Suprapubic skin (tissue), 4 donors: ENCODE measurements around the gene TEX261. TPM values are rescaled to one million over a fixed set of nuclear protein-coding genes. Genes with fewer than 3 reads are reported as not detected.
A peak's percentile ranks its signal among the peaks of the same experiment; 100 is the strongest.

ENCODE experiments used
- DNase-seq, 2 donors: peaks; one replicate each; pipeline ENCODE4 v3.0.0-alpha.2; 2019; ENCODE audit warnings: low spot score in 2 of 2
- H3K27ac ChIP-seq: fragments of 200-600 bp; sonication (generic); one replicate; pipeline ENCODE4 v1.5.1; 2019
- H3K27me3 ChIP-seq: fragments of 200-600 bp; sonication (generic); one replicate; pipeline ENCODE4 v1.5.1; 2019
- H3K36me3 ChIP-seq: fragments of 200-600 bp; sonication (generic); one replicate; pipeline ENCODE4 v1.5.1; 2019
- H3K4me1 ChIP-seq: fragments of 200-600 bp; sonication (generic); one replicate; pipeline ENCODE4 v1.5.1; 2019
- H3K4me3 ChIP-seq: fragments of 200-600 bp; sonication (generic); one replicate; pipeline ENCODE4 v1.5.1; 2019; ENCODE audit warnings: mild to moderate bottlenecking
- H3K9me3 ChIP-seq: fragments of 200-600 bp; sonication (generic); one replicate; pipeline ENCODE4 v1.5.1; 2019
- EP300 ChIP-seq: sonication (generic); formaldehyde crosslinking; IDR thresholded peaks from one replicate; pipeline ENCODE4 v1.6.1; 2017; ENCODE audit warnings: antibody characterized with exemption
- POLR2A ChIP-seq, 2 donors: fragments of 450-650 bp; IDR thresholded peaks; one replicate each; pipeline ENCODE4 v1.6.1; 2017; ENCODE audit warnings: antibody characterized with exemption in 2 of 2, mild to moderate bottlenecking in 2 of 2, moderate library complexity in 2 of 2
- POLR2AphosphoS5 ChIP-seq, 3 donors: sonication (generic); formaldehyde crosslinking; IDR thresholded peaks; one replicate each; pipeline ENCODE4 v1.6.1; 2017; ENCODE audit warnings: antibody characterized with exemption in 3 of 3
- WGBS: methylation state at CpG from one replicate; pipeline ENCODE4 v1.1.5; 2018; 5-methylcytosine and 5-hydroxymethylcytosine counted together
- total RNA-seq, 4 donors: library from RNA; depleted of rRNA; stranded (reverse); fragments of >200 nt; gene quantifications; one replicate each; pipeline ENCODE4 v1.1.0, GENCODE V29; 2016
- TF ChIP-seq, protein P1 (sequence below), 2 donors: fragments of 200-600 bp in 1 of 2; fragments of 450-650 bp in 1 of 2; sonication (generic) in 1 of 2; IDR thresholded peaks; one replicate each; pipeline ENCODE4 v1.5.1; 2016 to 2019; ENCODE audit warnings: antibody characterized with exemption in 2 of 2, mild to moderate bottlenecking in 1 of 2, moderate library complexity in 1 of 2

TEX261 gene
- total RNA-seq, 4 donors from 2014 or later, result 19.7 to 31.0 (median 26.8) TPM

- 85% methylated on average over 3 of the region's 4 CpGs for WGBS
- DNase-seq, result no peak
- TF ChIP-seq, protein P1, sequence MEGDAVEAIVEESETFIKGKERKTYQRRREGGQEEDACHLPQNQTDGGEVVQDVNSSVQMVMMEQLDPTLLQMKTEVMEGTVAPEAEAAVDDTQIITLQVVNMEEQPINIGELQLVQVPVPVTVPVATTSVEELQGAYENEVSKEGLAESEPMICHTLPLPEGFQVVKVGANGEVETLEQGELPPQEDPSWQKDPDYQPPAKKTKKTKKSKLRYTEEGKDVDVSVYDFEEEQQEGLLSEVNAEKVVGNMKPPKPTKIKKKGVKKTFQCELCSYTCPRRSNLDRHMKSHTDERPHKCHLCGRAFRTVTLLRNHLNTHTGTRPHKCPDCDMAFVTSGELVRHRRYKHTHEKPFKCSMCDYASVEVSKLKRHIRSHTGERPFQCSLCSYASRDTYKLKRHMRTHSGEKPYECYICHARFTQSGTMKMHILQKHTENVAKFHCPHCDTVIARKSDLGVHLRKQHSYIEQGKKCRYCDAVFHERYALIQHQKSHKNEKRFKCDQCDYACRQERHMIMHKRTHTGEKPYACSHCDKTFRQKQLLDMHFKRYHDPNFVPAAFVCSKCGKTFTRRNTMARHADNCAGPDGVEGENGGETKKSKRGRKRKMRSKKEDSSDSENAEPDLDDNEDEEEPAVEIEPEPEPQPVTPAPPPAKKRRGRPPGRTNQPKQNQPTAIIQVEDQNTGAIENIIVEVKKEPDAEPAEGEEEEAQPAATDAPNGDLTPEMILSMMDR (IDR thresholded peaks at IDR 0.05), result no peak
- TF ChIP-seq EP300, result no peak
- TF ChIP-seq POLR2A (IDR thresholded peaks at IDR 0.05), result no peak
- no peak for TF ChIP-seq POLR2AphosphoS5 (IDR thresholded peaks at IDR 0.05)
- H3K4me3 ChIP-seq, result no peak overlapping the region
- H3K27me3 ChIP-seq, result peaks cover 33% of the 10 kb centered on the region
- no peaks in the 10 kb centered on the region for H3K36me3 ChIP-seq
- H3K4me1 ChIP-seq, result peaks cover 8% of the 10 kb centered on the region
- H3K9me3 ChIP-seq, result no peaks in the 10 kb centered on the region
- H3K27ac ChIP-seq, result no peak overlapping the region
These were observed 33.1 kb downstream of the TEX261 start for GRCh38 chr2:70961648-70961994.

DNA sequence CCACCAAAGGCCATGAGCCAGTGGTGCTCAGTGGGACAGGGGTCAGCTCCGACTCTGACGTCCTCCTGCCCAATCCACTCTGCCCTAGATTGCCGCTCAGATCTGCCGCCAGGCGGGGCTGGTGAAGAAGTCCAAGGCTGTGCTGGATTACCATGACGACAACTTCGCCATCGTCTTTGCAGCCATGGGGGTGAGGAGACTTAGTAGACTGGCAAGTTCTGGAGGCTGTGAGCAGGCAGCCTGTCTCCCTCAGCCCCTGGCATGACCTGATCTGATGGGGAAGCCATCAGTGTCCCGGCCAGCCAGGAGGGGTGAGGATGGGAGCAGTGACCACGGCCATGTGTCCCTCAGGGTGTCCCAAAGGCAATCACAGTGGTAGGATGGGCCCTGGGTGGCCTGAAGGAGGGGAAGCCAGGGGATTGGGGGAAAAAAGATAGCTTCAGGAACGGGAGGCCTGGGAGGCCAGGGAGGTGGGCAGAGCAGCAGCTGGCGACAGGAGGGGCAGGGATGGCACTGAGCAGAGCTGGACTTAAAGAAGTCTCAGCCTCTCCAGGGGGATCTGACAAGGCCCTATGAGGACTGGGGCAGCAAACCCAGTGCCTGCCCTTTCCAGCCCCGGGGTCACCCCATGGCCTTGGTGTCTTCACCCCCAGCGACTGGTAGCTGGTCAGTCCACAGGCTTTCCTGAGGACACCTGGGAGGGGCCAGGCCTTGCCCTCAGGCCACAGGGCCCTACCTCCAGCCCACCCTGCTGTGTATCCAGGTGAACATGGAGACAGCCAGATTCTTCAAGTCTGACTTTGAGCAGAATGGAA is 33.6 kb downstream of the TEX261 start:
- peaks cover 33% of the 10 kb centered on the region for H3K27me3 ChIP-seq
- TF ChIP-seq EP300, result no peak
- 76% methylated on average over 12 of the region's 14 CpGs for WGBS

DNA sequence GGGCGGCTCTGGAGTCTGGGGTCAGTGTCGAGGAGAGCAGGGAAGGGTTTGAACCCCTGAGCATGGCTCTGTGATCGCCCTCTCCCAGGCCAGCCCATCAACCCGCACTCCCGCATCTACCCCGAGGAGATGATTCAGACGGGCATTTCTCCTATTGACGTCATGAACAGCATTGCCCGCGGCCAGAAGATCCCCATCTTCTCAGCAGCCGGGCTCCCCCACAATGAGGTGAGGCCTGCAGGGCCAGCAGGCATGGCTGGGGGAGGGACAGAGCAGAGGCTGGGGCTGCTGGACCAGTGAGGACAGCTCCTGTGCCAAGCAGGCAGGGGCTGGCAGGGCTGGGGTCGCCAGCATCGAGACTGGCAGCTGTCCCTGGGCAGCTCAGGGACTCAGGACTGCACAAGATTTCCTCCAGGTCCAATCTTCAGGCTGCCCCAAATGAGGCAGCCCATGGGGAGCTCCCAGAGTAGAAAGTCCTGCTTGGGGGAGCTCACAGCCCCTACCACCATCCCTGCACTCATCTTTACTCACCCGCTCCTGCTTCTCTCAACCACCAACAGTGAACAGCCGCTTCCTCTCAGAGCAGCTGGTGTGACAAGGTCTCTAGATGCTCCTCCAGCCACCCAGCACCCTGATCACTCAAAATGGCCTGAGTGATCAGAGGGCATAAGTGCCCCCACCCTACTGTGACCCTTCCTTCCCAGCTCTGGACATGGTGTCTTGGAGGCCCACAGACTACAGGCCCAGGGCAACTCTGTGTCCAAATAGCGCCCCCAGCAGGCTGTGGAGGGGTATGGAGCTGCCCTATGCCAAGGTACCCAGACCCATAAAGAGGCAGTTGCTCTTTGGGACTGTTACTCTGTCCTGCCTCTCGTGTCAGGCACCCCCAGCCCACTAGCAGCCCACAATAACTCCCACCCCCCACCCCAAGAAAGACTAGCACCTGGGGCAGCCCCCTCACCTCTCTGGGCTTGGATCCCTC is 34.5 kb downstream of the TEX261 start:
- no peak overlapping the region for H3K4me3 ChIP-seq
- H3K4me1 ChIP-seq, result peaks cover 5% of the 10 kb centered on the region
- H3K36me3 ChIP-seq, result no peaks in the 10 kb centered on the region
- TF ChIP-seq EP300 (no peak), POLR2AphosphoS5 (IDR thresholded peaks at IDR 0.05) (no peak), POLR2A (IDR thresholded peaks at IDR 0.05) (no peak)
- TF ChIP-seq, protein P1 (IDR thresholded peaks at IDR 0.05), result no peak
- peak; percentile 53 to 67 for DNase-seq
- no peaks in the 10 kb centered on the region for H3K9me3 ChIP-seq
- H3K27ac ChIP-seq, result no peak overlapping the region
- 80% methylated on average over 5 of the region's 17 CpGs for whole genome bisulfite sequencing
- peaks cover 33% of the 10 kb centered on the region for H3K27me3 ChIP-seq

More for the DNA sequence above, 33.6 kb downstream of the TEX261 start:
- Histone ChIP-seq H3K36me3 (no peaks in the 10 kb centered on the region), H3K27ac (no peak overlapping the region), H3K9me3 (no peaks in the 10 kb centered on the region), H3K4me3 (no peak overlapping the region), H3K4me1 (peaks cover 8% of the 10 kb centered on the region)
- peak; percentile 54 to 74 for DNase-seq

DNA sequence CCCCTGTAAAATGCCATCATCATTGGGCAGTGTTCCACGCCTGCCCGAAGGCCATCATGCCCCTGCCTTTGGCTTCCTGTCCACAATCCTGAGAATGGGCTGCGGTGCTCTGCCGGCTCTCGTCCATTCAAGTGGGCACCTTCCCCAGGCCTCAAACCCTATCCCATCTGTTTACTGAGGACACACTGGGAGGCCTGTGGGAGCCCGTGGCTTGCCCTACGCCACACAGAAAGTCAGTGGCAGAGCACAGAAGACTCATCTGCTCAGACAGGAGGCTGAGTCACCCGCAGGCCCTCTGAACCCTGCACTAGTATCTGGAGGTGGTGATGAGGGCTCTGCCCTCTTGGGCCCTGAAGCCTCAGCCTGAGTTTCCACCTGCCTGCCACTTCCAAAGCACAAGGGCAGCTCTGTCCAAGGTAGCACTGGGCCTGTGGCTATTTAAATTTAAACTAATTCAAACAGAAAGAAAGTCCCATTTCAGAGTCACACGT is 35.4 kb downstream of the TEX261 start:
- DNase-seq, result peak; percentile 34 to 72
- H3K27ac ChIP-seq, result no peak overlapping the region
- H3K36me3 ChIP-seq, result no peaks in the 10 kb centered on the region
- no peaks in the 10 kb centered on the region for H3K9me3 ChIP-seq
- peaks cover 34% of the 10 kb centered on the region for H3K27me3 ChIP-seq
- H3K4me3 ChIP-seq, result no peak overlapping the region
- no peaks in the 10 kb centered on the region for H3K4me1 ChIP-seq
- no peak for TF ChIP-seq POLR2A (IDR thresholded peaks at IDR 0.05)
- TF ChIP-seq, protein P1 (IDR thresholded peaks at IDR 0.05), result no peak
- TF ChIP-seq POLR2AphosphoS5 (IDR thresholded peaks at IDR 0.05), result no peak
- TF ChIP-seq EP300, result no peak
- 95% methylated on average over 6 of the region's 9 CpGs for WGBS

GRCh38 chr2:70958759-70959158 is 35.9 kb downstream of the TEX261 start:
- TF ChIP-seq POLR2AphosphoS5 (IDR thresholded peaks at IDR 0.05), result no peak
- no peak for TF ChIP-seq POLR2A (IDR thresholded peaks at IDR 0.05)
- TF ChIP-seq EP300, result no peak
- TF ChIP-seq, protein P1 (IDR thresholded peaks at IDR 0.05), result no peak
- no peaks in the 10 kb centered on the region for H3K36me3 ChIP-seq
- H3K27me3 ChIP-seq, result peaks cover 29% of the 10 kb centered on the region
- H3K27ac ChIP-seq, result no peak overlapping the region
- 86% methylated on average over 1 of the region's 6 CpGs for WGBS
- H3K4me3 ChIP-seq, result no peak overlapping the region
- H3K9me3 ChIP-seq, result no peaks in the 10 kb centered on the region
- H3K4me1 ChIP-seq, result no peaks in the 10 kb centered on the region
- peak in 1 of 2 donors; percentile 55 for DNase-seq
